ENCODE data around the gene ROR2.

ROR2 gene

GRCh38 chr9:91647371-91647770, 302.7 kb downstream of the ROR2 start:
- no peak overlapping the region for H3K9ac ChIP-seq (ENCODE audit: low read depth, low read length)
- no peaks in the 10 kb centered on the region for H3K79me2 ChIP-seq (ENCODE audit: insufficient read depth, low read length)
- no peaks in the 10 kb centered on the region for H4K20me1 ChIP-seq (ENCODE audit: insufficient read depth, low read length)
- no peak for DNase-seq
- no peak overlapping the region for H3K27ac ChIP-seq (ENCODE audit: low read length)
- H3K4me2 ChIP-seq (ENCODE audit: insufficient read depth, low read length), result no peak overlapping the region
- no peaks in the 10 kb centered on the region for H3K9me3 ChIP-seq (ENCODE audit: insufficient read depth, low read length, severe bottlenecking)
- H3K4me3 ChIP-seq (ENCODE audit: low read depth in 1 of 2, low read length in 2 of 2), result no peak overlapping the region
- H2AFZ ChIP-seq (ENCODE audit: low read depth, low read length), result no peak overlapping the region
- H3K27me3 ChIP-seq (ENCODE audit: insufficient read depth, low read length, poor library complexity), result no peaks in the 10 kb centered on the region
- TF ChIP-seq CTCF (IDR thresholded peaks at IDR 0.05; ENCODE audit: borderline replicate concordance, extremely low read depth, low read length, poor library complexity, severe bottlenecking) (no peak), EZH2 (IDR thresholded peaks at IDR 0.05; ENCODE audit: borderline replicate concordance, low read depth, low read length, severe bottlenecking) (no peak)
- H3K36me3 ChIP-seq (ENCODE audit: insufficient read depth, low read length), result no peaks in the 10 kb centered on the region
- no peaks in the 10 kb centered on the region for H3K4me1 ChIP-seq (ENCODE audit: insufficient read depth, low read length)
- no peak for ATAC-seq (ENCODE audit: insufficient read depth, low read depth)

GRCh38 chr9:91646702-91647101, 303.3 kb downstream of the ROR2 start:
- Histone ChIP-seq H3K4me3 (ENCODE audit: low read depth in 1 of 2, low read length in 2 of 2) (no peak overlapping the region), H3K4me2 (ENCODE audit: insufficient read depth, low read length) (no peak overlapping the region), H3K9ac (ENCODE audit: low read depth, low read length) (no peak overlapping the region), H3K27me3 (ENCODE audit: insufficient read depth, low read length, poor library complexity) (no peaks in the 10 kb centered on the region), H3K79me2 (ENCODE audit: insufficient read depth, low read length) (no peaks in the 10 kb centered on the region), H3K36me3 (ENCODE audit: insufficient read depth, low read length) (no peaks in the 10 kb centered on the region), H2AFZ (ENCODE audit: low read depth, low read length) (no peak overlapping the region), H3K9me3 (ENCODE audit: insufficient read depth, low read length, severe bottlenecking) (no peaks in the 10 kb centered on the region), H3K27ac (ENCODE audit: low read length) (no peak overlapping the region), H3K4me1 (ENCODE audit: insufficient read depth, low read length) (no peaks in the 10 kb centered on the region), H4K20me1 (ENCODE audit: insufficient read depth, low read length) (no peaks in the 10 kb centered on the region)
- no peak for TF ChIP-seq CTCF (IDR thresholded peaks at IDR 0.05; ENCODE audit: borderline replicate concordance, extremely low read depth, low read length, poor library complexity, severe bottlenecking)
- no peak for TF ChIP-seq EZH2 (IDR thresholded peaks at IDR 0.05; ENCODE audit: borderline replicate concordance, low read depth, low read length, severe bottlenecking)
- DNase-seq (no peak), ATAC-seq (ENCODE audit: insufficient read depth, low read depth) (no peak)

GRCh38 chr9:91644433-91644832, 305.6 kb downstream of the ROR2 start:
- Histone ChIP-seq H3K9ac (ENCODE audit: low read depth, low read length) (no peak overlapping the region), H3K4me3 (ENCODE audit: low read depth in 1 of 2, low read length in 2 of 2) (no peak overlapping the region), H3K79me2 (ENCODE audit: insufficient read depth, low read length) (no peaks in the 10 kb centered on the region), H4K20me1 (ENCODE audit: insufficient read depth, low read length) (no peaks in the 10 kb centered on the region), H2AFZ (ENCODE audit: low read depth, low read length) (no peak overlapping the region), H3K27ac (ENCODE audit: low read length) (no peak overlapping the region), H3K4me2 (ENCODE audit: insufficient read depth, low read length) (no peak overlapping the region), H3K9me3 (ENCODE audit: insufficient read depth, low read length, severe bottlenecking) (no peaks in the 10 kb centered on the region), H3K36me3 (ENCODE audit: insufficient read depth, low read length) (no peaks in the 10 kb centered on the region), H3K4me1 (ENCODE audit: insufficient read depth, low read length) (no peaks in the 10 kb centered on the region), H3K27me3 (ENCODE audit: insufficient read depth, low read length, poor library complexity) (no peaks in the 10 kb centered on the region)
- no peak for ATAC-seq (ENCODE audit: insufficient read depth, low read depth)
- TF ChIP-seq EZH2 (IDR thresholded peaks at IDR 0.05; ENCODE audit: borderline replicate concordance, low read depth, low read length, severe bottlenecking) (no peak), CTCF (IDR thresholded peaks at IDR 0.05; ENCODE audit: borderline replicate concordance, extremely low read depth, low read length, poor library complexity, severe bottlenecking) (no peak)
- DNase-seq, result no peak
